HEK293 (cell line): Measurements from ENCODE around the gene PSD2.
A peak's percentile ranks its signal among the peaks of the same experiment; 100 is the strongest.

Experiments used
- CTCF ChIA-PET: fragments of 350-600 bp; formaldehyde crosslinking; extraction: SDS; loops from one replicate; lab custom pipeline; 2021; ENCODE audit warnings: antibody characterized with exemption; lab: Yijun Ruan, JAX
- POLR2A ChIA-PET: fragments of 300-600 bp; formaldehyde crosslinking; extraction: SDS; loops from one replicate; lab custom pipeline; 2020; ENCODE audit warnings: antibody characterized with exemption, inconsistent platforms; lab: Yijun Ruan, JAX
- H3K27ac ChIP-seq: fragments of 200-500 bp; sonication (Bioruptor generic); 2 replicates; pipeline ENCODE4 v1.5.1; 2014; ENCODE audit warnings: low read depth, low read length, control low read depth, inconsistent platforms; ENCODE audit errors: extremely low read depth
- H3K36me3 ChIP-seq, 2 experiments: fragments of 200-500 bp in 1 of 2; sonication (Bioruptor generic) in 1 of 2; 1 replicate in 1 of 2; 2 replicates in 1 of 2; pipeline ENCODE4 v1.5.1; 2014 to 2017; ENCODE audit warnings: inconsistent platforms in 2 of 2, low read length in 2 of 2; ENCODE audit not compliant: control insufficient read depth in 2 of 2, insufficient read depth in 1 of 2
- H3K4me1 ChIP-seq: fragments of 200-500 bp; sonication (Bioruptor generic); 2 replicates; pipeline ENCODE4 v1.5.1; 2014; ENCODE audit warnings: mild to moderate bottlenecking, low read length, inconsistent platforms; ENCODE audit not compliant: control insufficient read depth, insufficient read depth
- H3K4me3 ChIP-seq: 2 replicates; pipeline ENCODE4 v1.5.1; 2011; ENCODE audit warnings: low read depth, mild to moderate bottlenecking, control low read depth, low read length, moderate library complexity
- H3K9me3 ChIP-seq: fragments of 200-500 bp; sonication (Bioruptor generic); 2 replicates; pipeline ENCODE4 v1.5.1; 2014; ENCODE audit warnings: low read depth, low read length, inconsistent platforms; ENCODE audit not compliant: control insufficient read depth, insufficient read depth
- EGR2 ChIP-seq: fragments of 450-650 bp; formaldehyde crosslinking; IDR thresholded peaks from 2 replicates; pipeline ENCODE4 v1.5.1; 2016; ENCODE audit warnings: low read depth, missing biosample characterization, missing genetic modification characterization
- FEZF1 ChIP-seq: fragments of 450-650 bp; formaldehyde crosslinking; IDR thresholded peaks from 2 replicates; pipeline ENCODE4 v1.5.1; 2016; ENCODE audit warnings: missing biosample characterization, missing genetic modification characterization
- GLI4 ChIP-seq: fragments of 450-650 bp; formaldehyde crosslinking; IDR thresholded peaks from 2 replicates; pipeline ENCODE4 v1.5.1; 2016; ENCODE audit warnings: missing biosample characterization, missing genetic modification characterization
- GLIS1 ChIP-seq: fragments of 450-650 bp; formaldehyde crosslinking; IDR thresholded peaks from 2 replicates; pipeline ENCODE4 v1.5.1; 2016; ENCODE audit warnings: missing biosample characterization, missing genetic modification characterization
- MEIS1 ChIP-seq: sonication (generic); formaldehyde crosslinking; IDR thresholded peaks from 2 replicates; pipeline ENCODE4 v1.8.1; 2022; ENCODE audit warnings: missing genetic modification reagents, mild to moderate bottlenecking, borderline replicate concordance
- SCRT2 ChIP-seq: fragments of 450-650 bp; formaldehyde crosslinking; IDR thresholded peaks from 2 replicates; pipeline ENCODE4 v1.5.1; 2016; ENCODE audit warnings: missing biosample characterization, missing genetic modification characterization
- SP2 ChIP-seq: fragments of 450-650 bp; formaldehyde crosslinking; IDR thresholded peaks from 2 replicates; pipeline ENCODE4 v1.5.1; 2016; ENCODE audit warnings: missing biosample characterization, missing genetic modification characterization
- TCF7L2 ChIP-seq: IDR thresholded peaks from 2 replicates; pipeline ENCODE4 v1.6.1; 2011; ENCODE audit warnings: low read depth, mild to moderate bottlenecking, inconsistent platforms, low read length, moderate library complexity, borderline replicate concordance
- TRIM28 ChIP-seq: IDR thresholded peaks from 2 replicates; pipeline ENCODE4 v1.6.1; 2011; ENCODE audit warnings: low read length, control low read depth, borderline replicate concordance
- ZBTB44 ChIP-seq: fragments of 450-650 bp; IDR thresholded peaks from 2 replicates; pipeline ENCODE4 v1.5.1; 2018; ENCODE audit warnings: missing biosample characterization, mild to moderate bottlenecking, missing genetic modification characterization
- ZIC2 ChIP-seq: fragments of 450-650 bp; formaldehyde crosslinking; IDR thresholded peaks from 2 replicates; pipeline ENCODE4 v1.5.1; 2016; ENCODE audit warnings: missing biosample characterization, missing genetic modification characterization
- ZNF132 ChIP-seq: fragments of 450-650 bp; formaldehyde crosslinking; IDR thresholded peaks from 2 replicates; pipeline ENCODE4 v1.5.1; 2017; ENCODE audit warnings: missing biosample characterization, missing genetic modification characterization, borderline replicate concordance
- ZNF138 ChIP-seq: fragments of 450-650 bp; formaldehyde crosslinking; IDR thresholded peaks from 2 replicates; pipeline ENCODE4 v1.5.1; 2016; ENCODE audit warnings: missing biosample characterization, missing genetic modification characterization, borderline replicate concordance
- ZNF292 ChIP-seq: fragments of 450-650 bp; formaldehyde crosslinking; IDR thresholded peaks from 2 replicates; pipeline ENCODE4 v1.5.1; 2016; ENCODE audit warnings: low read depth, missing biosample characterization, missing genetic modification characterization, borderline replicate concordance
- ZNF37A ChIP-seq: fragments of 450-650 bp; IDR thresholded peaks from 2 replicates; pipeline ENCODE4 v1.5.1; 2018; ENCODE audit warnings: missing biosample characterization, missing genetic modification characterization
- ZNF488 ChIP-seq: fragments of 450-650 bp; formaldehyde crosslinking; IDR thresholded peaks from 2 replicates; pipeline ENCODE4 v1.5.1; 2016; ENCODE audit warnings: missing biosample characterization, missing genetic modification characterization
- ZNF513 ChIP-seq: fragments of 450-650 bp; IDR thresholded peaks from 2 replicates; pipeline ENCODE4 v1.5.1; 2018; ENCODE audit warnings: missing biosample characterization, missing genetic modification characterization
- ZNF529 ChIP-seq: fragments of 450-650 bp; formaldehyde crosslinking; IDR thresholded peaks from 2 replicates; pipeline ENCODE4 v1.5.1; 2017; ENCODE audit warnings: missing genetic modification characterization, missing biosample characterization; ENCODE audit not compliant: insufficient replicate concordance
- ZNF660 ChIP-seq: fragments of 450-650 bp; IDR thresholded peaks from 2 replicates; pipeline ENCODE4 v1.5.1; 2018; ENCODE audit warnings: missing biosample characterization, mild to moderate bottlenecking, missing genetic modification characterization
- ZNF692 ChIP-seq: fragments of 450-650 bp; formaldehyde crosslinking; IDR thresholded peaks from 2 replicates; pipeline ENCODE4 v1.5.1; 2016; ENCODE audit warnings: missing biosample characterization, missing genetic modification characterization
- ZNF785 ChIP-seq: fragments of 450-650 bp; formaldehyde crosslinking; IDR thresholded peaks from 2 replicates; pipeline ENCODE4 v1.5.1; 2016; ENCODE audit warnings: missing biosample characterization, missing genetic modification characterization
- ZNF792 ChIP-seq: fragments of 450-650 bp; formaldehyde crosslinking; IDR thresholded peaks from 2 replicates; pipeline ENCODE4 v1.5.1; 2016; ENCODE audit warnings: missing biosample characterization, missing genetic modification characterization
- ZXDB ChIP-seq: fragments of 450-650 bp; formaldehyde crosslinking; IDR thresholded peaks from 2 replicates; pipeline ENCODE4 v1.5.1; 2016; ENCODE audit warnings: missing biosample characterization, missing genetic modification characterization

PSD2 gene

GRCh38 chr5:139870677-139871076 is 75.1 kb downstream of the PSD2 start:
- POLR2A ChIA-PET = no interaction called here
- TF ChIP-seq ZNF132 = no peak
- peak; percentile 74 for TF ChIP-seq GLIS1 (tag by site-specific recombination)
- TF ChIP-seq ZIC2 (tag by site-specific recombination) = peak; percentile 86
- TF ChIP-seq EGR2 (tag by site-specific recombination) = 0 out of 2 replicates have a peak, but pooled peaks have one; percentile 31
- TF ChIP-seq ZNF529 (tag by site-specific recombination) = no peak
- TF ChIP-seq, all 188 proteins: peak for 3
- Histone ChIP-seq H3K27ac (no peak overlapping the region), H3K4me1 (no peaks in the 10 kb centered on the region), H3K4me3 (no peak overlapping the region), H3K9me3 (no peaks in the 10 kb centered on the region), H3K36me3 (no peaks in the 10 kb centered on the region)
- CTCF ChIA-PET = interaction anchor here (0.7 to 1.0 kb wide), 3 partner anchors 81 to 98 kb away, joined by 3 to 4 read pairs (median 3); no protein-coding TSS in a partner anchor

GRCh38 chr5:139871614-139872013 is 76.0 kb downstream of the PSD2 start:
- H3K4me3 ChIP-seq = no peak overlapping the region
- TF ChIP-seq ZNF138 (tag by site-specific recombination) = no peak
- TF ChIP-seq ZXDB (tag by site-specific recombination) = no peak
- TF ChIP-seq ZNF785 = no peak
- no peak for TF ChIP-seq ZNF692 (tag by site-specific recombination)
- no peak for TF ChIP-seq ZNF792 (tag by site-specific recombination)
- TF ChIP-seq ZNF513 (tag by site-specific recombination) = no peak
- no peak for TF ChIP-seq GLI4 (tag by site-specific recombination)
- no peak for TF ChIP-seq ZNF660 (tag by site-specific recombination)
- no peak for TF ChIP-seq SP2 (tag by site-specific recombination)
- TF ChIP-seq TCF7L2 = no peak
- no peak for TF ChIP-seq FEZF1 (tag by site-specific recombination)
- no peak for TF ChIP-seq MEIS1 (CRISPR knock-in tag)
- TF ChIP-seq ZNF37A (tag by site-specific recombination) = no peak
- no peak for TF ChIP-seq ZBTB44
- TF ChIP-seq GLIS1 (tag by site-specific recombination) = no peak
- TF ChIP-seq ZNF292 (tag by site-specific recombination) = no peak
- TF ChIP-seq TRIM28 = no peak
- no peak for TF ChIP-seq SCRT2 (tag by site-specific recombination)
- no peak for TF ChIP-seq ZNF488
- TF ChIP-seq, all 188 proteins: peak for 0
- ChIA-PET POLR2A (no interaction called here), CTCF (interaction anchor here (0.6 to 2.0 kb wide), 8 partner anchors 9 to 999 kb away, joined by 3 to 26 read pairs (median 5); no protein-coding TSS in a partner anchor)
- Histone ChIP-seq H3K4me1 (no peaks in the 10 kb centered on the region), H3K27ac (no peak overlapping the region), H3K9me3 (no peaks in the 10 kb centered on the region), H3K36me3 (no peaks in the 10 kb centered on the region)
